Measurements from ENCODE around the gene CROCC2.

DNA sequence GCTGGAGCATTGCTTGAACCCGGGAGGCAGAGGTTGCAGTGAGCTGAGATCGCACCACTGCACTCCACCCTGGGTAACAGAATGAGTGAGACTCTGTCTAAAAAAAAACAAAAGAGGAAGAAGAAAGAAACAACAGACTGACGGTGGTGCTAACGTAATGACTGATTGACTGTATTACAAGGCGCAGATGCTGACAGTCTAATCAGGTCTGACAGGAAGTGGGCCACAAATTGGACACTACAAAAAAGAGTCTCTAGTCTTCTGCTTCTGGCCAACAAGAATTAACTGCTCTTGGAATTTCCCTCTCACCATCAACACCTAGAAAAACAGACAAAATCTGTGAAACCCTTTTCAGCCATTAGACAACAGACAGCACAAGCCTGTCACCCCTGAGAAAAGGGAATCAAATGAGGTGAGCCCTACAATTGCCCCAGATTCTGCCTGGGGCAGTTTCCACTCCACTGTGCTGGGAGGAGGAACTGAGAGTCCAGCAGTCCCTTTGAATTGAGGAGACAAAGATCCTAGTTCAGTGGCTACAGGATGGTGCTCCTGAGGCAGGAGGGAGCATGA is 135.5 kb downstream of the CROCC2 start:
- TF ChIP-seq, protein P1, sequence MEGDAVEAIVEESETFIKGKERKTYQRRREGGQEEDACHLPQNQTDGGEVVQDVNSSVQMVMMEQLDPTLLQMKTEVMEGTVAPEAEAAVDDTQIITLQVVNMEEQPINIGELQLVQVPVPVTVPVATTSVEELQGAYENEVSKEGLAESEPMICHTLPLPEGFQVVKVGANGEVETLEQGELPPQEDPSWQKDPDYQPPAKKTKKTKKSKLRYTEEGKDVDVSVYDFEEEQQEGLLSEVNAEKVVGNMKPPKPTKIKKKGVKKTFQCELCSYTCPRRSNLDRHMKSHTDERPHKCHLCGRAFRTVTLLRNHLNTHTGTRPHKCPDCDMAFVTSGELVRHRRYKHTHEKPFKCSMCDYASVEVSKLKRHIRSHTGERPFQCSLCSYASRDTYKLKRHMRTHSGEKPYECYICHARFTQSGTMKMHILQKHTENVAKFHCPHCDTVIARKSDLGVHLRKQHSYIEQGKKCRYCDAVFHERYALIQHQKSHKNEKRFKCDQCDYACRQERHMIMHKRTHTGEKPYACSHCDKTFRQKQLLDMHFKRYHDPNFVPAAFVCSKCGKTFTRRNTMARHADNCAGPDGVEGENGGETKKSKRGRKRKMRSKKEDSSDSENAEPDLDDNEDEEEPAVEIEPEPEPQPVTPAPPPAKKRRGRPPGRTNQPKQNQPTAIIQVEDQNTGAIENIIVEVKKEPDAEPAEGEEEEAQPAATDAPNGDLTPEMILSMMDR (IDR thresholded peaks at IDR 0.05) = no peak
- no peak for TF ChIP-seq EP300 (IDR thresholded peaks at IDR 0.05)
